Activated CD8-positive, alpha-beta memory T cell treated with anti-CD3 and anti-CD28 coated beads, Interleukin-2, amount 50 U/mL, for 1 hour (primary cell): Measurements from ENCODE around the gene SH3BP5.
A peak's percentile ranks its signal among the peaks of the same experiment; 100 is the strongest.

Source experiments
- DNase-seq: peaks from one replicate; pipeline ENCODE4 v3.0.0-alpha.2; 2020; ENCODE audit errors: extremely low read depth

The SH3BP5 gene

GRCh38 chr3:15243822-15244482 lies 88.4 kb downstream of the SH3BP5 start:
- DNase-seq: no peak

GRCh38 chr3:15241341-15241740 lies 91.0 kb downstream of the SH3BP5 start:
- DNase-seq: no peak

GRCh38 chr3:15229262-15229661 lies 103.1 kb downstream of the SH3BP5 start:
- no peak for DNase-seq

GRCh38 chr3:15228147-15228546 lies 104.2 kb downstream of the SH3BP5 start:
- no peak for DNase-seq

GRCh38 chr3:15223685-15224572 lies 108.5 kb downstream of the SH3BP5 start:
- DNase-seq: no peak

- DNase-seq: no peak
Measured at GRCh38 chr3:15221574-15222217, 110.7 kb downstream of the SH3BP5 start.

GRCh38 chr3:15220661-15221060 lies 111.7 kb downstream of the SH3BP5 start:
- no peak for DNase-seq

GRCh38 chr3:15220056-15220455 lies 112.3 kb downstream of the SH3BP5 start:
- no peak for DNase-seq

- DNase-seq: no peak
Measured at GRCh38 chr3:15218689-15219088, 113.7 kb downstream of the SH3BP5 start.

GRCh38 chr3:15217841-15218267 lies 114.5 kb downstream of the SH3BP5 start:
- DNase-seq: no peak

- no peak for DNase-seq
Measured at GRCh38 chr3:15217011-15217671, 115.2 kb downstream of the SH3BP5 start.

- DNase-seq: no peak
Measured at GRCh38 chr3:15216501-15216900, 115.9 kb downstream of the SH3BP5 start.

GRCh38 chr3:15215996-15216395 lies 116.4 kb downstream of the SH3BP5 start:
- DNase-seq: no peak

- DNase-seq: no peak
Measured at GRCh38 chr3:15214758-15215157, 117.6 kb downstream of the SH3BP5 start.

- DNase-seq: no peak
Measured at GRCh38 chr3:15211937-15212336, 120.4 kb downstream of the SH3BP5 start.

- no peak for DNase-seq
Measured at GRCh38 chr3:15207836-15208504, 124.4 kb downstream of the SH3BP5 start.

- DNase-seq: no peak
Measured at GRCh38 chr3:15206662-15207576, 125.5 kb downstream of the SH3BP5 start.

GRCh38 chr3:15205934-15206661 lies 126.3 kb downstream of the SH3BP5 start, which contains the start of gene CAPN7:
TSS of gene CAPN7 (plus strand) at chr3:15206246. CDS start at chr3:15206496, 250 bp downstream.
- DNase-seq: peak; percentile 73

GRCh38 chr3:15205482-15205933 lies 126.9 kb downstream of the SH3BP5 start:
- DNase-seq: no peak
